Measurements from ENCODE around the gene ZBTB20. TPM values are rescaled to one million over a fixed set of nuclear protein-coding genes. Genes with fewer than 3 reads are reported as not detected.

The ZBTB20 gene
- total and polyA plus RNA-seq, 4 donors = 0.88 to 83.2 (median 20.4) TPM

GRCh38 chr3:114556657-114557213, 590.4 kb downstream of the ZBTB20 start:
- Histone ChIP-seq H3K4me1 (ENCODE audit: control insufficient read depth in 4 of 4, insufficient read depth in 4 of 4, low read length in 3 of 4) (no peaks in the 10 kb centered on the region), H3K9me3 (ENCODE audit: control insufficient read depth in 4 of 4, low read length in 3 of 4) (no peaks in the 10 kb centered on the region), H3K4me3 (ENCODE audit: low read depth in 1 of 3, low read length in 3 of 3) (no peak overlapping the region), H3K27me3 (ENCODE audit: control insufficient read depth in 4 of 4, insufficient read depth in 4 of 4, low read length in 3 of 4) (no peaks in the 10 kb centered on the region), H3K27ac (ENCODE audit: low read depth in 1 of 2, low read length in 2 of 2) (no peak overlapping the region), H3K36me3 (ENCODE audit: control insufficient read depth in 4 of 4, insufficient read depth in 3 of 4, low read depth in 1 of 4, low read length in 3 of 4) (peaks cover 0 to 7% (median 0%) of the 10 kb centered on the region in 4 donors), H3K9ac (ENCODE audit: low read depth in 1 of 2, low read length in 2 of 2) (no peak overlapping the region)
- 100% methylated on average over 1 of the region's 1 CpG for WGBS
- TF ChIP-seq RAD21 (IDR thresholded peaks at IDR 0.05) (no peak), RXRA (IDR thresholded peaks at IDR 0.05) (no peak), EGR1 (IDR thresholded peaks at IDR 0.05; ENCODE audit: low read depth in 2 of 2) (no peak), SP1 (IDR thresholded peaks at IDR 0.05) (no peak), FOXA1 (IDR thresholded peaks at IDR 0.05) (no peak), YY1 (IDR thresholded peaks at IDR 0.05) (no peak), JUND (IDR thresholded peaks at IDR 0.05) (no peak), HNF4G (IDR thresholded peaks at IDR 0.05) (no peak), ATF3 (IDR thresholded peaks at IDR 0.05) (no peak)
- no peak for DNase-seq (ENCODE audit: low spot score)

- no peaks in the 10 kb centered on the region for H3K9me3 ChIP-seq (ENCODE audit: control insufficient read depth in 4 of 4, low read length in 3 of 4)
- no peaks in the 10 kb centered on the region for H3K27me3 ChIP-seq (ENCODE audit: control insufficient read depth in 4 of 4, insufficient read depth in 4 of 4, low read length in 3 of 4)
- H3K9ac ChIP-seq (ENCODE audit: low read depth in 1 of 2, low read length in 2 of 2) = no peak overlapping the region
- TF ChIP-seq FOXA2 (IDR thresholded peaks at IDR 0.05) (no peak), HNF4G (IDR thresholded peaks at IDR 0.05) (no peak), GABPA (IDR thresholded peaks at IDR 0.05 in 1 of 2, conservative IDR thresholded peaks at IDR 0.05 in 1 of 2) (no peak), ATF3 (IDR thresholded peaks at IDR 0.05) (no peak), CTCF (IDR thresholded peaks at IDR 0.05; ENCODE audit: low read depth, low read length, missing input control) (no peak), RXRA (IDR thresholded peaks at IDR 0.05) (no peak), FOXA1 (IDR thresholded peaks at IDR 0.05) (no peak), RAD21 (IDR thresholded peaks at IDR 0.05) (no peak)
- TF ChIP-seq, protein P1, sequence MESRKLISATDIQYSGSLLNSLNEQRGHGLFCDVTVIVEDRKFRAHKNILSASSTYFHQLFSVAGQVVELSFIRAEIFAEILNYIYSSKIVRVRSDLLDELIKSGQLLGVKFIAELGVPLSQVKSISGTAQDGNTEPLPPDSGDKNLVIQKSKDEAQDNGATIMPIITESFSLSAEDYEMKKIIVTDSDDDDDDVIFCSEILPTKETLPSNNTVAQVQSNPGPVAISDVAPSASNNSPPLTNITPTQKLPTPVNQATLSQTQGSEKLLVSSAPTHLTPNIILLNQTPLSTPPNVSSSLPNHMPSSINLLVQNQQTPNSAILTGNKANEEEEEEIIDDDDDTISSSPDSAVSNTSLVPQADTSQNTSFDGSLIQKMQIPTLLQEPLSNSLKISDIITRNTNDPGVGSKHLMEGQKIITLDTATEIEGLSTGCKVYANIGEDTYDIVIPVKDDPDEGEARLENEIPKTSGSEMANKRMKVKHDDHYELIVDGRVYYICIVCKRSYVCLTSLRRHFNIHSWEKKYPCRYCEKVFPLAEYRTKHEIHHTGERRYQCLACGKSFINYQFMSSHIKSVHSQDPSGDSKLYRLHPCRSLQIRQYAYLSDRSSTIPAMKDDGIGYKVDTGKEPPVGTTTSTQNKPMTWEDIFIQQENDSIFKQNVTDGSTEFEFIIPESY (IDR thresholded peaks at IDR 0.05) = no peak
- no peak for DNase-seq (ENCODE audit: low spot score)
- 85% methylated on average over 1 of the region's 1 CpG for WGBS
- no peak overlapping the region for H3K4me3 ChIP-seq (ENCODE audit: low read depth in 1 of 3, low read length in 3 of 3)
- H3K4me1 ChIP-seq (ENCODE audit: control insufficient read depth in 4 of 4, insufficient read depth in 4 of 4, low read length in 3 of 4) = no peaks in the 10 kb centered on the region
- no peak overlapping the region for H3K27ac ChIP-seq (ENCODE audit: low read depth in 1 of 2, low read length in 2 of 2)
- peaks cover 0 to 7% (median 0%) of the 10 kb centered on the region in 4 donors for H3K36me3 ChIP-seq (ENCODE audit: control insufficient read depth in 4 of 4, insufficient read depth in 3 of 4, low read depth in 1 of 4, low read length in 3 of 4)
Observed at GRCh38 chr3:114554731-114555130, 592.4 kb downstream of the ZBTB20 start.

Measured in liver (tissue), 9 donors.